Adrenal gland (tissue), 5 donors: ENCODE data around the gene APOD.

Experiments
- POLR2A ChIP-seq, 2 donors: fragments of 450-650 bp; IDR thresholded peaks; one replicate each; pipeline ENCODE4 v1.6.1; 2017; ENCODE audit warnings: antibody characterized with exemption in 2 of 2, mild to moderate bottlenecking in 2 of 2, moderate library complexity in 1 of 2
- TF ChIP-seq, protein P1 (sequence below), 6 experiments: fragments of 450-650 bp in 4 of 6; fragments of 200-600 bp in 2 of 6; sonication (generic) in 1 of 6; IDR thresholded peaks; 1 replicate in 5 of 6; 2 replicates in 1 of 6; pipeline versions ENCODE4 v1.5.1 to v1.8.0; 2016 to 2021; ENCODE audit warnings: antibody characterized with exemption in 6 of 6, mild to moderate bottlenecking in 2 of 6, moderate library complexity in 1 of 6
- donor health status: DM: no; HTN: no; CAD: no.

GRCh38 chr3:195568630-195569029 lies 15.1 kb downstream of the APOD start:
- TF ChIP-seq, protein P1, sequence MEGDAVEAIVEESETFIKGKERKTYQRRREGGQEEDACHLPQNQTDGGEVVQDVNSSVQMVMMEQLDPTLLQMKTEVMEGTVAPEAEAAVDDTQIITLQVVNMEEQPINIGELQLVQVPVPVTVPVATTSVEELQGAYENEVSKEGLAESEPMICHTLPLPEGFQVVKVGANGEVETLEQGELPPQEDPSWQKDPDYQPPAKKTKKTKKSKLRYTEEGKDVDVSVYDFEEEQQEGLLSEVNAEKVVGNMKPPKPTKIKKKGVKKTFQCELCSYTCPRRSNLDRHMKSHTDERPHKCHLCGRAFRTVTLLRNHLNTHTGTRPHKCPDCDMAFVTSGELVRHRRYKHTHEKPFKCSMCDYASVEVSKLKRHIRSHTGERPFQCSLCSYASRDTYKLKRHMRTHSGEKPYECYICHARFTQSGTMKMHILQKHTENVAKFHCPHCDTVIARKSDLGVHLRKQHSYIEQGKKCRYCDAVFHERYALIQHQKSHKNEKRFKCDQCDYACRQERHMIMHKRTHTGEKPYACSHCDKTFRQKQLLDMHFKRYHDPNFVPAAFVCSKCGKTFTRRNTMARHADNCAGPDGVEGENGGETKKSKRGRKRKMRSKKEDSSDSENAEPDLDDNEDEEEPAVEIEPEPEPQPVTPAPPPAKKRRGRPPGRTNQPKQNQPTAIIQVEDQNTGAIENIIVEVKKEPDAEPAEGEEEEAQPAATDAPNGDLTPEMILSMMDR (IDR thresholded peaks at IDR 0.05) = no peak
- TF ChIP-seq POLR2A (IDR thresholded peaks at IDR 0.05) = no peak
